ENCODE measurements around the gene NDUFB5. TPM values are rescaled to one million over a fixed set of nuclear protein-coding genes. Genes with fewer than 3 reads are reported as not detected.

The NDUFB5 gene
- total RNA-seq, 1 experiment from 2014 or later, result 78.9 TPM

DNA sequence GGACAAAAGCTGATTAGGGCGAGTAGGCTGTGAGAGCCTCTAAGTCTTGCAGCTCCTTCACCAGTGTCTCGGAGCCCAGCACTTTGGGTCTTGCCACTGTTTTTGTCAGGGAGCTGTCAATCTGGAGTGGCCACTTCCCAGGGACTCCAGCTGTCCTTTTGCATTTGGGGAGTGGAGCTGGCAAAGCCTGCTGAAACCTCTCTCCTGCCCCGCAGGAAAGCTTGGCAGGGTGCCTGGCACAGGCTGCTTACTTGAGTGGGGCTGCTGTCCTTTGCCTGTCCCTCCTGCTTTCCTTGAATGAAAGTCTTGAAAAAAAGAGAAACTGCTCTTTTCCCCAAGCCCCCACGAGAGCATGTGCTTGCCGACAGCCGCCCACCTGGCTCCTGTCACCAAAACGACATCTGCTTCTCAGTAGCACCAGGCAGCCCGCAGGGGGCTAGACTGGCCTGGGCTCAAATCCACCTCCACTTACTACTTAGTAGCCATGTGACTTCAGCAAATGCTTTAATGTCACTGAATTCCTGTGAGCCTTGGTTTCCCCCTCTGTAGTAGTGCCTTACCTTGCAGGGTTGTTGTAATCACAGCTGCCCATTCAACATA lies 61.9 kb downstream of the NDUFB5 start:
- H2BK5ac ChIP-seq (ENCODE audit: insufficient read length, low read length), result no peak overlapping the region
- H2BK12ac ChIP-seq (ENCODE audit: insufficient read length, low read depth, low read length), result no peak overlapping the region
- H3K27me3 Mint-ChIP-seq (ENCODE audit: low read depth), result no peaks in the 10 kb centered on the region
- no peak overlapping the region for H3K4me2 ChIP-seq (ENCODE audit: insufficient read depth, insufficient read length, low read length)
- TF ChIP-seq, protein P1, sequence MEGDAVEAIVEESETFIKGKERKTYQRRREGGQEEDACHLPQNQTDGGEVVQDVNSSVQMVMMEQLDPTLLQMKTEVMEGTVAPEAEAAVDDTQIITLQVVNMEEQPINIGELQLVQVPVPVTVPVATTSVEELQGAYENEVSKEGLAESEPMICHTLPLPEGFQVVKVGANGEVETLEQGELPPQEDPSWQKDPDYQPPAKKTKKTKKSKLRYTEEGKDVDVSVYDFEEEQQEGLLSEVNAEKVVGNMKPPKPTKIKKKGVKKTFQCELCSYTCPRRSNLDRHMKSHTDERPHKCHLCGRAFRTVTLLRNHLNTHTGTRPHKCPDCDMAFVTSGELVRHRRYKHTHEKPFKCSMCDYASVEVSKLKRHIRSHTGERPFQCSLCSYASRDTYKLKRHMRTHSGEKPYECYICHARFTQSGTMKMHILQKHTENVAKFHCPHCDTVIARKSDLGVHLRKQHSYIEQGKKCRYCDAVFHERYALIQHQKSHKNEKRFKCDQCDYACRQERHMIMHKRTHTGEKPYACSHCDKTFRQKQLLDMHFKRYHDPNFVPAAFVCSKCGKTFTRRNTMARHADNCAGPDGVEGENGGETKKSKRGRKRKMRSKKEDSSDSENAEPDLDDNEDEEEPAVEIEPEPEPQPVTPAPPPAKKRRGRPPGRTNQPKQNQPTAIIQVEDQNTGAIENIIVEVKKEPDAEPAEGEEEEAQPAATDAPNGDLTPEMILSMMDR (conservative IDR thresholded peaks at IDR 0.05), result peak; percentile 38; the same call in 2 of the 3 replicates
- WGBS (ENCODE audit: extremely low coverage, insufficient read length, low lambda C conversion rate), result no CpG with 5 or more reads among the region's 8 CpGs
- H2AK5ac ChIP-seq (ENCODE audit: insufficient read length, low read length), result no peak overlapping the region
- no peak overlapping the region for H3K56ac ChIP-seq (ENCODE audit: insufficient read length, low read depth, low read length)
- H3K27ac Mint-ChIP-seq, result no peak overlapping the region
- H3K14ac ChIP-seq (ENCODE audit: insufficient read depth, low read length), result no peak overlapping the region
- H3K36me3 Mint-ChIP-seq (ENCODE audit: insufficient read depth in 1 of 3, low read depth in 3 of 3), result no peaks in the 10 kb centered on the region; a peak in 1 of 7 replicates
- no peak overlapping the region for H4K8ac ChIP-seq (replicated peaks; ENCODE audit: insufficient read length, low read depth, low read length)
- no peak overlapping the region for H2BK20ac ChIP-seq (ENCODE audit: low read depth, low read length, poor library complexity, severe bottlenecking)
- peak; percentile 43 for DNase-seq
- H3K9ac ChIP-seq (ENCODE audit: extremely low read depth, insufficient read length, low read length), result no peak overlapping the region
- H2AFZ ChIP-seq (ENCODE audit: low read length), result no peak overlapping the region
- H3K9me3 Mint-ChIP-seq, result no peaks in the 10 kb centered on the region; a peak in 1 of 5 replicates
- no peak overlapping the region for H3K18ac ChIP-seq (ENCODE audit: insufficient read length, low read depth, low read length)
- peaks cover 29 to 31% of the 10 kb centered on the region in 2 experiments for H3K4me1 Mint-ChIP-seq
- H3K27me3 ChIP-seq (ENCODE audit: insufficient read depth, low read length), result no peaks in the 10 kb centered on the region
- no peak overlapping the region for H4K5ac ChIP-seq (ENCODE audit: insufficient read length, low read depth, low read length)
- 0 out of 2 replicates have a peak, but pooled peaks cover 3% of the 10 kb centered on the region for H3K4me1 ChIP-seq (ENCODE audit: insufficient read depth, low read length)
- no peak overlapping the region for H3K4ac ChIP-seq (ENCODE audit: low read depth, low read length)
- H3K79me2 ChIP-seq (ENCODE audit: insufficient read depth, low read length), result peaks cover 15% of the 10 kb centered on the region; the same call in 1 of the 2 replicates
- H3K4me3 Mint-ChIP-seq, result peak overlapping the region in 1 of 2 experiments; percentile 30; a peak in 1 of 5 replicates
- no peaks in the 10 kb centered on the region for H3K9me3 ChIP-seq (ENCODE audit: control insufficient read depth, low read depth, low read length)
- H4K91ac ChIP-seq (ENCODE audit: insufficient read length, low read depth, low read length), result no peak overlapping the region
- no peak overlapping the region for H2BK15ac ChIP-seq (ENCODE audit: low read depth, low read length)
- no peaks in the 10 kb centered on the region for H4K20me1 ChIP-seq (ENCODE audit: control insufficient read depth, insufficient read depth, insufficient read length)
- H2BK120ac ChIP-seq (ENCODE audit: low read depth, low read length, poor library complexity, severe bottlenecking), result no peak overlapping the region
- H3K23me2 ChIP-seq (ENCODE audit: insufficient read length, low read depth, low read length, poor library complexity, severe bottlenecking), result no peaks in the 10 kb centered on the region
- H3K23ac ChIP-seq (ENCODE audit: insufficient read length, low read depth, low read length), result no peak overlapping the region
- H3T11ph ChIP-seq (ENCODE audit: low read length), result no peak overlapping the region
- H3K27ac ChIP-seq (ENCODE audit: insufficient read length, low read depth, low read length), result no peak overlapping the region
- peaks cover 22% of the 10 kb centered on the region for H3K79me1 ChIP-seq (ENCODE audit: insufficient read depth, low read depth, low read length, poor library complexity, severe bottlenecking)

All from H9 (cell line).